CD14-positive monocyte (primary cell): Measurements from ENCODE around the gene TMEM42. TPM values are rescaled to one million over a fixed set of nuclear protein-coding genes. Genes with fewer than 3 reads are reported as not detected.

ENCODE experiments used
- DNase-seq, 3 donors: peaks; one replicate each; pipeline ENCODE4 v3.0.0-alpha.2; 2011 to 2022
- H2AFZ ChIP-seq: 2 replicates; pipeline ENCODE4 v1.6.0; 2012; ENCODE audit warnings: mild to moderate bottlenecking, low read depth, low read length, inconsistent platforms; ENCODE audit not compliant: insufficient read depth, poor library complexity, severe bottlenecking
- H3K27ac ChIP-seq, 2 donors: 1 replicate in 1 of 2; 2 replicates in 1 of 2; pipeline ENCODE4 v1.5.1; 2012 to 2013; ENCODE audit warnings: low read length in 2 of 2, control low read depth in 1 of 2, inconsistent platforms in 1 of 2, low read depth in 1 of 2, mild to moderate bottlenecking in 1 of 2
- H3K27me3 ChIP-seq, 2 donors: one replicate each; pipeline versions ENCODE4 v1.6.0 to v1.6.1; 2011 to 2013; ENCODE audit warnings: low read length in 2 of 2; ENCODE audit not compliant: control insufficient read depth in 2 of 2, insufficient read depth in 2 of 2
- H3K36me3 ChIP-seq, 2 donors: replicated peaks in 1 of 2; 1 replicate in 1 of 2; 2 replicates in 1 of 2; pipeline versions ENCODE4 v1.5.1 to v1.6.1; 2012 to 2013; ENCODE audit warnings: low read length in 2 of 2, control low read depth in 1 of 2, inconsistent platforms in 1 of 2, mild to moderate bottlenecking in 1 of 2; ENCODE audit not compliant: insufficient read depth in 2 of 2, control insufficient read depth in 1 of 2
- H3K4me1 ChIP-seq, 2 donors: 1 replicate in 1 of 2; 2 replicates in 1 of 2; pipeline versions ENCODE4 v1.5.1 to v1.6.1; 2012 to 2013; ENCODE audit warnings: low read length in 2 of 2, control low read depth in 1 of 2, inconsistent platforms in 1 of 2, mild to moderate bottlenecking in 1 of 2, moderate library complexity in 1 of 2; ENCODE audit not compliant: insufficient read depth in 2 of 2, control insufficient read depth in 1 of 2
- H3K4me2 ChIP-seq: replicated peaks from 2 replicates; pipeline ENCODE3; 2012; ENCODE audit warnings: low read length, moderate library complexity, mild to moderate bottlenecking; ENCODE audit not compliant: poor library complexity, severe bottlenecking; ENCODE audit errors: extremely low read depth
- H3K4me3 ChIP-seq, 3 experiments: fragments of 200-600 bp in 1 of 3; sonication (generic) in 1 of 3; replicated peaks in 1 of 3; 1 replicate in 2 of 3; 2 replicates in 1 of 3; pipeline ENCODE4 v1.5.1; 2011 to 2013; ENCODE audit warnings: low read length in 3 of 3, mild to moderate bottlenecking in 3 of 3, control low read depth in 2 of 3, low read depth in 2 of 3, inconsistent platforms in 1 of 3, moderate library complexity in 1 of 3
- H3K79me2 ChIP-seq: 2 replicates; pipeline ENCODE4 v1.6.0; 2012; ENCODE audit warnings: mild to moderate bottlenecking, control low read depth, inconsistent platforms, low read length, moderate library complexity; ENCODE audit not compliant: insufficient read depth
- H3K9ac ChIP-seq: 2 replicates; pipeline ENCODE4 v1.6.0; 2017; ENCODE audit warnings: low read length, mild to moderate bottlenecking; ENCODE audit not compliant: insufficient read depth, poor library complexity, severe bottlenecking
- H3K9me3 ChIP-seq, 2 donors: replicated peaks in 1 of 2; 1 replicate in 1 of 2; 2 replicates in 1 of 2; pipeline versions ENCODE4 v1.5.1 to v1.6.1; 2012 to 2013; ENCODE audit warnings: low read length in 2 of 2, control low read depth in 1 of 2; ENCODE audit not compliant: control insufficient read depth in 1 of 2, insufficient read depth in 1 of 2
- H4K20me1 ChIP-seq: 2 replicates; pipeline ENCODE4 v1.6.0; 2012; ENCODE audit warnings: mild to moderate bottlenecking, low read length, control low read depth, moderate library complexity; ENCODE audit not compliant: insufficient read depth
- H3K27ac Mint-ChIP-seq, 7 donors: one replicate each; pipeline ENCODE4 v1.8.0; 2020; ENCODE audit warnings: mild to moderate bottlenecking in 7 of 7, mixed read lengths in 7 of 7, moderate library complexity in 6 of 7, inconsistent platforms in 2 of 7
- H3K27me3 Mint-ChIP-seq, 3 donors: one replicate each; pipeline ENCODE4 v1.8.0; 2021 to 2022; ENCODE audit warnings: low read depth in 3 of 3, mild to moderate bottlenecking in 3 of 3, mixed read lengths in 3 of 3, moderate library complexity in 3 of 3, inconsistent platforms in 1 of 3
- H3K36me3 Mint-ChIP-seq, 2 donors: one replicate each; pipeline ENCODE4 v1.8.0; 2020; ENCODE audit warnings: mixed read lengths in 2 of 2, inconsistent platforms in 1 of 2, mild to moderate bottlenecking in 1 of 2
- H3K4me1 Mint-ChIP-seq: one replicate; pipeline ENCODE4 v1.8.0; 2020; ENCODE audit warnings: mild to moderate bottlenecking, mixed read lengths
- H3K4me3 Mint-ChIP-seq, 2 donors: one replicate each; pipeline ENCODE4 v1.8.0; 2020; ENCODE audit warnings: mild to moderate bottlenecking in 2 of 2, mixed read lengths in 2 of 2, moderate library complexity in 1 of 2
- H3K9me3 Mint-ChIP-seq, 7 donors: one replicate each; pipeline ENCODE4 v1.8.0; 2020 to 2022; ENCODE audit warnings: mixed read lengths in 7 of 7, mild to moderate bottlenecking in 6 of 7, moderate library complexity in 6 of 7, inconsistent platforms in 2 of 7
- WGBS: methylation state at CpG from one replicate; pipeline ENCODE4 v1.1.5; 2013; ENCODE audit warnings: missing lambda C conversion rate; ENCODE audit not compliant: insufficient coverage; 5-methylcytosine and 5-hydroxymethylcytosine counted together
- intact Hi-C, 2 donors: fragments of 100-400 bp; cut with micrococcal nuclease; formaldehyde crosslinking; loops; one replicate each; pipeline versions ENCODE4 v1.15.0 to v1.15.1; 2023
- polyA plus RNA-seq, 3 donors: library from polyadenylated mRNA; depleted of rRNA in 1 of 3; unstranded in 2 of 3; stranded (reverse) in 1 of 3; fragments of 300-500 nt in 2 of 3; fragments of >200 nt in 1 of 3; fragmentation: Illumina TruSeq in 2 of 3; gene quantifications; 1 replicate in 2 of 3; 2 replicates in 1 of 3; pipeline ENCODE4 v1.2.3, GENCODE V29; 2012 to 2021
- TF ChIP-seq, protein P1 (sequence below): fragments of 200-600 bp; IDR thresholded peaks from one replicate; pipeline ENCODE4 v1.8.0; 2022; ENCODE audit warnings: antibody characterized with exemption, mild to moderate bottlenecking

The TMEM42 gene
- polyA plus RNA-seq, 3 donors: 16.2 to 31.2 (median 27.5) TPM

DNA sequence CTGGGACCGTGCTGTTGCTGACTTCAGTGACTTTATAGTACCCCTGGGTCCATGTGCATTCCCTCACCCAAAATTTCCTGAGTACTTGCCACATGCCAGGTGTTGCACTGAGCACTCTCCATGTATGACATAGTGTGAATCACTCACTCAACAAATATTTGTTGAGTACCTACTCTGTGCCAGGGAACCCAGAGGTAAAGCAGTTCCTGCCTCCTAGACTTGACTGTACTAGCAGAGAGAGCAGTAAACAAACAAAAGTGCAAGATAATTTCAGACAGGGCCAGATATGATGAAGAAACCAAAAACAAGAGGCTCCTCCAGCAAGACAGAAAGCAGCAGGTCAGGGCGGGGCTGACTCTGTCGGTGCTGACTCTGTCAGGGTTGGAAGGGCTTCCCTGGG is 24.8 kb downstream of the TMEM42 start:
- DNase-seq: no peak
- H3K4me3 Mint-ChIP-seq: no peak overlapping the region
- intact Hi-C loops: no loop called here
- peaks cover 0 to 10% (median 4%) of the 10 kb centered on the region in 7 donors for H3K9me3 Mint-ChIP-seq
- Histone ChIP-seq H3K4me1 (no peaks in the 10 kb centered on the region), H3K36me3 (no peaks in the 10 kb centered on the region), H3K27ac (no peak overlapping the region), H3K9ac (no peak overlapping the region), H3K27me3 (no peaks in the 10 kb centered on the region), H3K4me3 (no peak overlapping the region), H2AFZ (no peak overlapping the region), H4K20me1 (no peaks in the 10 kb centered on the region), H3K9me3 (no peaks in the 10 kb centered on the region), H3K79me2 (no peaks in the 10 kb centered on the region), H3K4me2 (no peak overlapping the region)
- WGBS: 90% methylated on average over 3 of the region's 3 CpGs
- H3K4me1 Mint-ChIP-seq: peaks cover 5% of the 10 kb centered on the region
- no peak overlapping the region for H3K27ac Mint-ChIP-seq
- TF ChIP-seq, protein P1, sequence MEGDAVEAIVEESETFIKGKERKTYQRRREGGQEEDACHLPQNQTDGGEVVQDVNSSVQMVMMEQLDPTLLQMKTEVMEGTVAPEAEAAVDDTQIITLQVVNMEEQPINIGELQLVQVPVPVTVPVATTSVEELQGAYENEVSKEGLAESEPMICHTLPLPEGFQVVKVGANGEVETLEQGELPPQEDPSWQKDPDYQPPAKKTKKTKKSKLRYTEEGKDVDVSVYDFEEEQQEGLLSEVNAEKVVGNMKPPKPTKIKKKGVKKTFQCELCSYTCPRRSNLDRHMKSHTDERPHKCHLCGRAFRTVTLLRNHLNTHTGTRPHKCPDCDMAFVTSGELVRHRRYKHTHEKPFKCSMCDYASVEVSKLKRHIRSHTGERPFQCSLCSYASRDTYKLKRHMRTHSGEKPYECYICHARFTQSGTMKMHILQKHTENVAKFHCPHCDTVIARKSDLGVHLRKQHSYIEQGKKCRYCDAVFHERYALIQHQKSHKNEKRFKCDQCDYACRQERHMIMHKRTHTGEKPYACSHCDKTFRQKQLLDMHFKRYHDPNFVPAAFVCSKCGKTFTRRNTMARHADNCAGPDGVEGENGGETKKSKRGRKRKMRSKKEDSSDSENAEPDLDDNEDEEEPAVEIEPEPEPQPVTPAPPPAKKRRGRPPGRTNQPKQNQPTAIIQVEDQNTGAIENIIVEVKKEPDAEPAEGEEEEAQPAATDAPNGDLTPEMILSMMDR: no peak
- peaks cover 3% of the 10 kb centered on the region in 3 donors for H3K27me3 Mint-ChIP-seq
- no peaks in the 10 kb centered on the region for H3K36me3 Mint-ChIP-seq

DNA sequence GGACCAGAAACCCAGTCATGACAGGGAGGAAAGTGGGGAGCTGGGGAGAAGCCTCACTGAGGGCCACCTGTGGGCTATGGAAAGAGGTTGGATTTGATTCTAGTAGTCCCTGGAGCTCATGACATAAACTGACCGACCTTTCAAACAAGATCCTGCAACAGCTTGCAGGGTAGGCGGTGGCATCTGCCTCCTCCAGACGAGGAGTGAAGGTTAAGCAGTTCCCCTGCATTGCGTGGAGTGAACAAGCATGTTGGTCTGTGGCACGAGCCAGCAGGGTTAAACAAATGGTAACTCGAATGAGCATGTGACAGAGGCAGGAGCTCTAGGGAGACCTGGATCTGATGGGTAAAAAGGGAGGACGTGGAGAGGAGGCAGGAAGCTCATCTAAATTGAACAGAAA is 25.4 kb downstream of the TMEM42 start:
- no peak overlapping the region for H3K9ac ChIP-seq
- H2AFZ ChIP-seq: no peak overlapping the region
- Mint-ChIP-seq H3K36me3 (no peaks in the 10 kb centered on the region), H3K9me3 (peaks cover 0 to 10% (median 4%) of the 10 kb centered on the region in 7 donors), H3K4me1 (peaks cover 5% of the 10 kb centered on the region), H3K27me3 (peaks cover 3% of the 10 kb centered on the region in 3 donors), H3K4me3 (no peak overlapping the region), H3K27ac (no peak overlapping the region)
- H3K9me3 ChIP-seq: no peaks in the 10 kb centered on the region
- no peak overlapping the region for H3K4me3 ChIP-seq
- H4K20me1 ChIP-seq: no peaks in the 10 kb centered on the region
- H3K4me1 ChIP-seq: no peaks in the 10 kb centered on the region
- H3K79me2 ChIP-seq: no peaks in the 10 kb centered on the region
- DNase-seq: no peak
- intact Hi-C loops: no loop called here
- WGBS: 91% methylated on average over 6 of the region's 7 CpGs
- no peak overlapping the region for H3K27ac ChIP-seq
- TF ChIP-seq, protein P1: no peak
- no peak overlapping the region for H3K4me2 ChIP-seq
- no peaks in the 10 kb centered on the region for H3K36me3 ChIP-seq
- H3K27me3 ChIP-seq: no peaks in the 10 kb centered on the region
